NCI-H128 (cell line): ENCODE measurements around the gene GALNT16.
"Not testable (repeated sequence)": the region's sequence is repeated elsewhere in the genome, so short reads cannot be mapped to it uniquely, and the experiment has no call there.

Source experiments
- DNase-seq: peaks from one replicate; lab custom pipeline; 2025; ENCODE audit not compliant: unreplicated experiment; lab: John Stamatoyannopoulos, UW

The GALNT16 gene

DNA sequence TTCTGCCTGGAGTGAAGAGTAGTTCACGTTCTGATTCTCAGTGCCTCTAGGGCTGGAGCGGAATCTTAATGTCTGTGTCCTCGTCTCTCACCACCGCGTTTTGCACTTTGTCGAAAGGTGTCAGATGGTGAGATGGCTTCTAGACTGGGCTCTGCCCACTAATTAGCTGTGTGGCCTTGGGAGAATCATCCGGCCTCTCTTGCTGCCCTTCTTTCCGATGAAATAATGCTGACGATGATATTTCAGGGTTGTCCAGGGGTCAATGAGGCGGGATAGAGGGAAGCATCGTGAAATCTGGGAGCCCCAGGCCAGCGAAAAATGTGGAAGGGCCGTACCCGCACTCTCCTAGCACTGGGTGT, 811 bp upstream of the GALNT16 start:
- DNase-seq: no peak

GRCh38 chr14:69260190-69260860, 367 bp downstream of the GALNT16 start:
- DNase-seq: no peak

GRCh38 chr14:69260861-69261564, 1.1 kb downstream of the GALNT16 start:
- DNase-seq: no peak

DNA sequence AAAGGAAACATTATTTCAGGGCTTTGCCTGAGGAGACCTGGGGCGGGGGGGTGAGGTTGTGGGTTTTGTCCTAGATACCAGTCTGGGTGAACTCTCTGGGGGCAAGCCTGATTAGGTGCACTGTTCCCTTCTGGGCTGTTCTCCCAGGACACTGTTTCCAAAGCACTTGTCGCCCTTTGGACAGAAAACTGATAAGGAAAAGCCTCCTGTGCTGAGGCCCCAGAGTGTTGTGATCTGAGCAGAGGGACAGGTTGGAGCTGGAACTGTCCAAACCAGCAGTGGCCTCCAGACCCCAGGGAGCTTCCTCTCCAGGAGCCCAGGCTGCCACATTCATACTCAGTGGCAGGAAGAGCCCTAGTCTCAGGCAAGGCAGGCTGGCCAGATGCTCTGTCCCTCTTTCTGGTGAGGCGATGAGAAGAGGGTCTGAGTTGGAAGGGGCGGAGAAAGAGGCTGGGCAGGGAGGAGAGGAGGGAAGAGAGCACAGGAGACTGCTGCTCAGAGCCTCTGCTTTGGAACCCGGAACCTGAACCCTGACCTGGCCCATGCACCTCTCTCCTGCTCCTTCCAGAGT, 1.9 kb downstream of the GALNT16 start:
- DNase-seq: no peak

DNA sequence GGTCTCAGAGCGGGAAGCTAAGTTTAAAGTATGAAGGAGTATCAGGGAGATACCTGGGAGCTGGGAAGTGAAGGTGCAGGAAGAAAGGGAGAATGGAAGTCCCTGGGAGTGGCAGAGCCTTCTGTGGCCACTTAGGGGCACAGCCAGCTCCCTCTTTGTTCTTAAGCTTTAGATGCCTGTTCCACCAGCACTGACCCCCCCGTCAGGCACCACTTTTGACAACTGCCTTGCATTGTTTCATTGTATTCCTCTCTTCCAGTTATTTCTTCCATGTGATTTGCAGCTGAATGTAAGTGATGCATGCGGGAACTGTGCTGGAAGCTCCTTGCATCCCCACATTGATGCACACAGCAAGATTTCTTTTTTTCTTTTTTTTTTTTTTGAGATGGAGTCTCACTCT, 2.6 kb downstream of the GALNT16 start:
- no peak for DNase-seq

DNA sequence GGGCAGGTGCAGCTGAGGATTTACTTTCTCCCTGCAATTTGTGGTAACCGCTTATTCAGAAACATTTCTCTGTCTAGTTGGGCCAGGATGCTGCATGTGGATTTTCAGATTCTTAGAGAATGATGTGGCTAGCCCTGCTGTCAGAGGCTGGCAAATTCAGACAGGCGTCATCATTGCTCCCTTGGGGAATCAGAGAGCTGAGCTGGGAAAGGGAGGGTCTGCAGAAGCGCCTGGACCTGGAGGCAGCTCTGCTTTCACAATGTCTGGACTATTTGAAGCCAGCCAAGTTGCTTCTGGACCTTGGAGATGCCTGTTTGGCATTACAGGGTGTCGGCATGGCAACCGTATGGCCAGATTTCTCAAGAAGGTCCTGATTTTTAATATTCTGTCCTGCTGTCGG, 3.4 kb downstream of the GALNT16 start:
- no peak for DNase-seq

DNA sequence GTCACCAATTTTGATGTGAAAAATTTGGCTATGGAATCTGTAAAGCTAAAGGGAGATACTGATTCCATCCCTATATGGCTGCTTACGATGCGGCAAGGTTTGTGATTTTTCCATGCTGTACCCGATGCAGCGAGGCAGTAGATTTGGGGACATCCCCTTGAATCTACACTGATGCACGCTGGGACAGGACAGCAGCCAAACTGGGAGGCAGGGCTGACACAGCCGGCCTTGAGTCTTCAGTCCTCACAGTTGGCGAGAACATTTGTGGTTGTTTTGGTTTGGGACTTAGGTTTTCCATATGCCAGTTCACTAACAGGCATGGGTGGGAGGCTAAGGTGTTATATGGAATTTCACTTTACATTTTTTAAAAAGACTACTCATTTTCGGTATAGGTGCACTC, 3.8 kb downstream of the GALNT16 start:
- DNase-seq: no peak

- no peak for DNase-seq
Observed at GRCh38 chr14:69266572-69267345, 6.8 kb downstream of the GALNT16 start.

DNA sequence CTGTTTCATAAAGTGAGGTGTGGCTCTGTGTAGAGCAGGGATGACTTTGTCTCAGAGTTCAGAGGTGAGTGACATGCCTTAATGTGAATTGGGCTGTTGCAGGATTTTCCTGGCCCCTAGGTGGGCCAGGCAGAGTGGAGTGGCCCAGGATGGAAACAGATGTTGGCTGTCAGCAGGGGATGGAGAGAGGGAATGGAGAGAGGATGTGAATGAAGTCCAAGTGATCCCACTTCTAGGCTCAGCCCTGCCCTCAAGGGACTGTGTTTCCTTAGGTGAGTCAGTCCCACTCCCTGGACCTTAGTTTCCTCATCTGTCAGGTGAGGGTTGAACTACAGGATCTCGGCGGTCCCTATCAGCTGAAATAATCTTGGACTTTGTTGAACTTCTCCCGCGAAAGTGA, 7.5 kb downstream of the GALNT16 start:
- no peak for DNase-seq

- no peak for DNase-seq
Observed at GRCh38 chr14:69268223-69268622, 8.3 kb downstream of the GALNT16 start.

DNA sequence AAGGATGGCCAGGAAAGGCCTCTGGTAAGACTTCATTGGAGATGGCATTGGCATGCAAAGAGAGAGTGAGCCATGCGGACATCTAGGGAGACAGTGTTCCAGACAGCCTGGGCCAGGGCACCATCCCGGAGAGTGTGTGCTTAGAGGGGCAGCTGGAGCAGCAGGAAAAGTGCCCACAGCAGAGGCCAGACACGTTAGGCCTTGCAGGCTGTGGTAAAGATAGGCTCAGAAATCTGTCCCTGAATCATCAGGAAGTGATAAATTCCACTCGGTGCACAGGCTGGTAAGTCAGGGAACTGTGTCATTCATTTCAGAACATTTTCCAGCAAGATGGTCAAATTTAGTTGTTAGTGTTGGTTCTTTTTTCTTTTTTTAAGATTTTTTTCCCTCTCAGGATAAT, 8.8 kb downstream of the GALNT16 start:
- DNase-seq: no peak

GRCh38 chr14:69269381-69269780, 9.4 kb downstream of the GALNT16 start:
- DNase-seq: no peak

- no peak for DNase-seq
Observed at GRCh38 chr14:69270097-69270496, 10.1 kb downstream of the GALNT16 start.

- no peak for DNase-seq
Observed at GRCh38 chr14:69270795-69271708, 11.1 kb downstream of the GALNT16 start.

GRCh38 chr14:69274321-69274720, 14.4 kb downstream of the GALNT16 start:
- DNase-seq: no peak

GRCh38 chr14:69275331-69275730, 15.4 kb downstream of the GALNT16 start:
- DNase-seq: no peak

GRCh38 chr14:69277356-69277755, 17.4 kb downstream of the GALNT16 start:
- not testable (repeated sequence) for DNase-seq

- DNase-seq: no peak
Observed at GRCh38 chr14:69280746-69281291, 20.9 kb downstream of the GALNT16 start.

GRCh38 chr14:69281450-69282169, 21.7 kb downstream of the GALNT16 start:
- no peak for DNase-seq

DNA sequence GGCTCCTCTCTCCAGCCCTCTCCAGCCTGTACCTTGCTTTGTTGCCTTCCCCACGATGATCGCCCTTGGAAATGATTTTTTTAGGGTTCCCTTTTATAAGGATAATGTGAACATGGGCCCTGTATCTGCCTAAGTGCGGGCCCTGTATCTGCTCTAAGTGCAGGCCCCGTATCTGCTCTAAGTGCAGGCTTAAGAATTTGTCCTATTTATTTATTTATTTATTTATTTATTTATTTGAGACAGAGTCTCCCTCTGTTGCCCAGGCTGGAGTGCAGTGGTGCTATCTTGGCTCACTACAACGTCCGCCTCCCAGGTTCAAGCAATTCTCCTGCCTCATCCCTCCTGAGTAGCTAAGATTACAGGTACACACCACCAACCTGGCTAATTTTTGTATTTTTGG, 22.5 kb downstream of the GALNT16 start:
- no peak for DNase-seq
